Skin epidermis (tissue), 12 donors: ENCODE results near the gene OR52E8.

ENCODE experiments used
- H3K27ac ChIP-seq, 21 experiments: fragments of 200-600 bp; sonication (generic) in 11 of 21; one replicate each; pipeline ENCODE4 v1.5.0; 2020; ENCODE audit warnings: mild to moderate bottlenecking in 3 of 21, inconsistent platforms in 2 of 21, moderate library complexity in 2 of 21
- H3K4me3 ChIP-seq, 7 experiments: fragments of 200-600 bp; sonication (generic) in 2 of 7; one replicate each; pipeline ENCODE4 v1.5.0; 2020; ENCODE audit warnings: inconsistent platforms in 2 of 7, mild to moderate bottlenecking in 2 of 7, moderate library complexity in 1 of 7

Gene OR52E8

GRCh38 chr11:5809122-5809519, 48.4 kb downstream of the OR52E8 start:
- H3K27ac ChIP-seq = no peak overlapping the region
- H3K4me3 ChIP-seq = peak overlapping the region; percentile 20 to 47 (median 32)

GRCh38 chr11:5808500-5809121, 48.9 kb downstream of the OR52E8 start, which contains the start of gene OR52N2:
TSS of gene OR52N2 (plus strand) at chr11:5808924. CDS start at chr11:5820336, 11,412 bp downstream.
- peak within 1 kb of the TSS; percentile 20 to 47 (median 32) for H3K4me3 ChIP-seq
- no peak within 1 kb of the TSS for H3K27ac ChIP-seq

DNA sequence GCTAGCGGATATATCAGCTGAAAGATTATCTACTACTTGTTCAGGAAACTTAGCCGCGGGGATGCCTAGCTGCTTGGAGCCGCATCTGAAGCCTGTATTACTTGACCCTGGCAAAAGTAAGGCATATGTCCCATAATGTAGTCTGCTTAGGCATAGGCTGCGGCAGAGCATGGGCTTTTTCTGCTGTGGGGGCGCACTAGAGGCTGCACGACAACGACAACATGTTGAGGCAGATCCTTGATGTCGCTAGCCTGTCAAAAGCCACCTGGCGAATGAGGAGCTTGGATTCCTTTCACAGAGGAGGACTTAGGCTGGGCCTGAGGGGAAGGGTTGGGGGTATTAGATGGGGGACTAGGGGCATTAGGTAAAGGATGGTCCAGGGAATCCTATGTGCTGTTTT, 49.9 kb downstream of the OR52E8 start:
- Histone ChIP-seq H3K4me3 (no peak overlapping the region), H3K27ac (no peak overlapping the region)
